ENCODE data around the gene SMIM5. TPM values are rescaled to one million over a fixed set of nuclear protein-coding genes. Genes with fewer than 3 reads are reported as not detected.
A peak's percentile ranks its signal among the peaks of the same experiment; 100 is the strongest.
"Not testable (repeated sequence)": the region's sequence is repeated elsewhere in the genome, so short reads cannot be mapped to it uniquely, and the experiment has no call there.

SMIM5 gene
- total RNA-seq, 2 experiments from 2014 or later, result not detected

DNA sequence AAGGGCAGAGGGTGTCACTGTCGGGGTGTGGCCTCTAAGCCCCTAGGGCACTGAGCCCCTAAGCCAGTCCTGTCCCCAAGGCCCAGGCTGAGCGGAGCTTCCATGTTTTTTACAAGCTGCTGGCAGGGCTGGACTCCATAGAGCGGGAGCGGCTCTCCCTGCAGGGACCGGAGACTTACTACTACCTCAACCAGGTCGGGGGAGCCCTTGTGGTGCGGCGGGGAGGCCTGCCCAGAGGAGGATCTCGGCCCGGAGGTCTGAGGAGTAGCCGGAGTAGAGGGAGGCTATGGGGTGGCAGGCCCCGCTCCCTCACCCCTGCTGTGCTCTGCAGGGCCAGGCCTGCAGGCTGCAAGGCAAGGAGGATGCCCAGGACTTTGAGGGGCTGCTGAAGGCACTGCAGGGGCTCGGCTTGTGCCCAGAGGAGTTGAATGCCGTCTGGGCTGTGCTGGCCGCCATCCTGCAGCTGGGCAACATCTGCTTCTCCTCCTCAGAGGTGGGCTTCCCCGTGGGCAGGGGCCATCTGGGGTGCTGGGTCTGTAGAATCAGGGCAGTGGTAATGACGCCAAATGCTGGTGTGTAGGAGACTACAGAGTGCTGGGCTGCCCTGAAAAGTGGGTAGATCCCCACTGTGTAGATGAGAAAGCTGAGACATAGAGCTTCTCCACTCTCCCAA is 40.8 kb upstream of the SMIM5 start:
- no peaks in the 10 kb centered on the region for H3K9me3 Mint-ChIP-seq
- no peaks in the 10 kb centered on the region for H3K36me3 Mint-ChIP-seq
- ChIA-PET CTCF (interaction anchor here (0.6 to 1.0 kb wide), 2 partner anchors 59 to 155 kb away, joined by 3 read pairs; no protein-coding TSS in a partner anchor), POLR2A (no interaction called here)
- no peak overlapping the region for H3K27ac Mint-ChIP-seq
- H3K27me3 Mint-ChIP-seq, result no peaks in the 10 kb centered on the region
- H3K4me3 Mint-ChIP-seq, result no peak overlapping the region
- H3K4me1 Mint-ChIP-seq (ENCODE audit: low read depth), result no peaks in the 10 kb centered on the region
- DNase-seq, result no peak
- intact Hi-C loops (cut with micrococcal nuclease), result no loop called here

- CTCF ChIA-PET, result interaction anchor here (1.0 kb wide), 1 partner anchor 154 kb away, joined by 3 read pairs; no protein-coding TSS in a partner anchor
- intact Hi-C loops (cut with micrococcal nuclease); H3K9me3 Mint-ChIP-seq; DNase-seq; H3K4me1 Mint-ChIP-seq (ENCODE audit: low read depth); H3K36me3 Mint-ChIP-seq; H3K27me3 Mint-ChIP-seq; H3K27ac Mint-ChIP-seq; H3K4me3 Mint-ChIP-seq; POLR2A ChIA-PET: not testable (repeated sequence)
Observed at GRCh38 chr17:75593430-75593829, 39.8 kb upstream of the SMIM5 start.

GRCh38 chr17:75594499-75595283 is 38.5 kb upstream of the SMIM5 start:
- CTCF ChIA-PET, result no interaction called here
- POLR2A ChIA-PET, result no interaction called here
- DNase-seq, result no peak
- intact Hi-C loops (cut with micrococcal nuclease), result no loop called here
- no peaks in the 10 kb centered on the region for H3K9me3 Mint-ChIP-seq
- no peaks in the 10 kb centered on the region for H3K4me1 Mint-ChIP-seq (ENCODE audit: low read depth)
- no peak overlapping the region for H3K27ac Mint-ChIP-seq
- no peaks in the 10 kb centered on the region for H3K27me3 Mint-ChIP-seq
- no peaks in the 10 kb centered on the region for H3K36me3 Mint-ChIP-seq
- no peak overlapping the region for H3K4me3 Mint-ChIP-seq

DNA sequence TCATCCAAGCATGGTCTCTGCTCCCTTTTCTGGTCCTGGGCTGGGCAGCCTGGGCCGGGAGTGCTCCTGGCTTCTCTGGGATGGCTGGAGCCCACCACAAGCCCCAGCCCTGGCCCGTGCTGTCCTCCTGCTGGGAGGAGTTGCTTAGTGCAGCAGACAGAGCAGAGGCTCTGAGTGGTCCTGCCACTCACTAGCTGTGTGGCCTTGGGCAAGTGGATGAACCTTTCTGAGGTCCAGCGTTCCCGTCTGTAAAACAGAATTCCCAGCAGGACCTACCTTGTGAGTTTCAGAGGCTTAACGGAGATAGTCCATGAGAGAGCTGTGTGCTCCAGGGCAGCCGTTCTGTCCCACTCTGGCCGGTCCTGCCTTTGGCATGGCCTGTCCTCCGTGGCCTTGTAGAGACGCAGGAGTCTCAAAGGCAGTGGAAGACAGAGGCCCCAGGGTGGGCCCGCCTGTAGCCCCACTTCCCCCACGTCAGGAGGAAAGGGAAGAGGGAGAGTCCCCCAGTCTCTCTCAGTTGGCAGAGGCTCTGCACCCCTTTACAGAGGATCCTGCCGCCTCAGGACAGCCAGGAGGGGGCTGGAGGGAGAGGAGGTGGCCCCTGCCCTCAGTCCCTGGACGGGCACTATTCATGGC is 37.8 kb upstream of the SMIM5 start:
- Mint-ChIP-seq H3K27me3 (no peaks in the 10 kb centered on the region), H3K27ac (no peak overlapping the region), H3K9me3 (no peaks in the 10 kb centered on the region), H3K4me1 (ENCODE audit: low read depth) (no peaks in the 10 kb centered on the region), H3K4me3 (no peak overlapping the region), H3K36me3 (no peaks in the 10 kb centered on the region)
- ChIA-PET CTCF (no interaction called here), POLR2A (no interaction called here)
- intact Hi-C loops (cut with micrococcal nuclease), result no loop called here
- DNase-seq, result no peak

DNA sequence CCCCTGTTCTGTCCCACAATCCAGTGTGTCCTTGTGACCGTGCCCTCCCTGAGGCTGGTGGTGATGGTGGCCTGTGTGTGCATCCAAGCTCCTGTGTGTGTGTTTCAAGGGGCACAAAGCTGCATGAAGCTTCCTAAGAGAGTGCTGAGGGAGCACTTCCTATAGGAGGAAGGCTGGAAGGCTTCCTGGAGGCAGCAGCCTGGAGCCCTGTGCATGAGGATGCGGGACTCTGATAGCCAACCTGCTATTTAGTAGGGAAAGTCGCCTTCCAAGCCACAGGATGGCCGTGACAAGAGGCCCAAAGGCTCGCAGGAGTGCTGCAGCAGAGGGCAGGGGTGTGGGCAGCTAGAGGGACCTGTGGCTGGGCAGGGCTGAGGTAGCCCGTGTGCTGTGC is 37.3 kb upstream of the SMIM5 start:
- ChIA-PET CTCF (interaction anchor here (1.8 kb wide), 1 partner anchor 37 kb away, joined by 8 read pairs; the partner anchor contains the start of gene SMIM5), POLR2A (no interaction called here)
- intact Hi-C loops (cut with micrococcal nuclease), result no loop called here
- no peaks in the 10 kb centered on the region for H3K36me3 Mint-ChIP-seq
- no peak for DNase-seq
- H3K9me3 Mint-ChIP-seq, result no peaks in the 10 kb centered on the region
- no peak overlapping the region for H3K27ac Mint-ChIP-seq
- H3K4me3 Mint-ChIP-seq, result no peak overlapping the region
- no peaks in the 10 kb centered on the region for H3K27me3 Mint-ChIP-seq
- no peaks in the 10 kb centered on the region for H3K4me1 Mint-ChIP-seq (ENCODE audit: low read depth)

- no peaks in the 10 kb centered on the region for H3K9me3 Mint-ChIP-seq
Observed at GRCh38 chr17:75596320-75597087, 36.7 kb upstream of the SMIM5 start.

GRCh38 chr17:75601057-75601987 is 31.9 kb upstream of the SMIM5 start:
- Mint-ChIP-seq H3K4me3 (no peak overlapping the region), H3K27ac (no peak overlapping the region), H3K36me3 (no peaks in the 10 kb centered on the region), H3K4me1 (ENCODE audit: low read depth) (no peaks in the 10 kb centered on the region), H3K9me3 (no peaks in the 10 kb centered on the region), H3K27me3 (no peaks in the 10 kb centered on the region)
- CTCF ChIA-PET, result interaction anchor here (0.6 to 2.7 kb wide), 24 partner anchors 10 to 494 kb away, joined by 3 to 21 read pairs (median 5); partner anchors contain the start of genes SMIM5 and TMEM94
- DNase-seq, result peak; percentile 75
- intact Hi-C loops (cut with micrococcal nuclease), result no loop called here
- POLR2A ChIA-PET, result no interaction called here

More at GRCh38 chr17:75596320-75597087, 36.7 kb upstream of the SMIM5 start:
- Mint-ChIP-seq H3K36me3 (no peaks in the 10 kb centered on the region), H3K4me3 (no peak overlapping the region), H3K27ac (no peak overlapping the region), H3K27me3 (no peaks in the 10 kb centered on the region), H3K4me1 (ENCODE audit: low read depth) (no peaks in the 10 kb centered on the region)
- no peak for DNase-seq
- CTCF ChIA-PET, result interaction anchor here (1.2 to 1.8 kb wide), 2 partner anchors 37 to 151 kb away, joined by 5 to 8 read pairs; partner anchors contain the start of gene SMIM5
- POLR2A ChIA-PET, result no interaction called here
- intact Hi-C loops (cut with micrococcal nuclease), result no loop called here

DNA sequence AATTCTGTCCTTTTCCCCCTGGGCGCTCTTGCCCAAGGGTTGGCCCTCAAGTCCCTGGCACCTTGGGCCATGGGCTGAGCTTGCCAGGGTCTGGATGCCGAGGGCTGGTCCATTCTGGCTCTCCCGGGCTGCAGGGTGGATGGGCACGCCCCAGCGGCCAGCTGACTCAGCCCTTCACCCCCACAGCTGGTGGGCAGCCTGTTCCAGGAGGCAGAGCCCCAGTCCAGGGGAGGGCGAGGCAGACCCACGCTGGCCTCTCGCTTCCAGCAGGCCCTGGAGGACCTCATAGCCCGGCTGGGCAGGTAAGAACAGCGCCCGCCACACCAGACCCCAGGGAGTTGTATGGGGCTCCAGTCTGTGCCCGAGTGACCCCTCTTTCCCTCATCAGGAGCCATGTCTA is 30.6 kb upstream of the SMIM5 start:
- ChIA-PET CTCF (interaction anchor here (1.7 to 2.7 kb wide), 3 partner anchors 9 to 30 kb away, joined by 6 to 20 read pairs (median 13); partner anchors contain the start of gene SMIM5), POLR2A (no interaction called here)
- no peaks in the 10 kb centered on the region for H3K27me3 Mint-ChIP-seq
- intact Hi-C loops (cut with micrococcal nuclease), result no loop called here
- DNase-seq, result no peak
- peaks cover 5% of the 10 kb centered on the region for H3K4me1 Mint-ChIP-seq (ENCODE audit: low read depth)
- no peaks in the 10 kb centered on the region for H3K9me3 Mint-ChIP-seq
- H3K4me3 Mint-ChIP-seq, result no peak overlapping the region
- H3K36me3 Mint-ChIP-seq, result no peaks in the 10 kb centered on the region
- H3K27ac Mint-ChIP-seq, result no peak overlapping the region

- no peak overlapping the region for H3K4me3 Mint-ChIP-seq
- POLR2A ChIA-PET, result no interaction called here
- no peaks in the 10 kb centered on the region for H3K9me3 Mint-ChIP-seq
- CTCF ChIA-PET, result interaction anchor here (1.7 to 2.7 kb wide), 2 partner anchors 13 to 30 kb away, joined by 6 to 20 read pairs; partner anchors contain the start of gene SMIM5
- no peak overlapping the region for H3K27ac Mint-ChIP-seq
- no peaks in the 10 kb centered on the region for H3K36me3 Mint-ChIP-seq
- H3K27me3 Mint-ChIP-seq, result no peaks in the 10 kb centered on the region
- no peak for DNase-seq
- intact Hi-C loops (cut with micrococcal nuclease), result no loop called here
- peaks cover 5% of the 10 kb centered on the region for H3K4me1 Mint-ChIP-seq (ENCODE audit: low read depth)
Observed at GRCh38 chr17:75603123-75603522, 30.1 kb upstream of the SMIM5 start.

DNA sequence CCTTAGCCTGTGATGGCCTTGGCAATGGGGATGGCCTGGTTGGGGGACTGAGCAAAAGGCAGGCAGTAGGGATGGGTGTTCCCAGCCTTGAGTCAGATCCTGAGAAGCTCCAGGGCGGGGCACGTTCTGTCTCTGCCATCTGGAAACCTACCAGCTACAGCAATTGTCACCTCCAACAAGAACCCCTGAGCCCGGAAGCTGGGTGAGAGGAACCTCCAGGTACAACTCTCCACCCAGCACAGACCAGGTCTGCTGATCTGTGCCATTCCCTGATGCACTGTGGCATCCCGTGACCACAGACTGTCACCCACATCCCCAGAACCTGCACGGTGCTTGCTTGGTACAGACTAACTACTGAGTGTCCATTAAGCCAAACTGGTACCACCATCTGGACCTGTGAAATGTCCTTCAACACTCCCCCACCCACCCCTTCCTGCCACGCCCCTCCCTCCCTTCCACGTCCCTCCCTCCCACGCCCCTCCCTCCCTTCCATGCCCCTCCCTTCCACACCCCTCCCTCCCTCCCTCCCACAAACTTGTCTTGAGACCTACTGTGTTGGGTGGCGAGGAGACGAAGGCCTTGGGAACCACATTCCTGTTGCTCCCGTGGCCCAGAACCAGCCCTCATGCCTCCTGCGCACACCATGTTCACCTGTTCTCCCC is 29.1 kb upstream of the SMIM5 start:
- H3K4me1 Mint-ChIP-seq (ENCODE audit: low read depth), result peaks cover 5% of the 10 kb centered on the region
- ChIA-PET CTCF (interaction anchor here (1.4 to 1.7 kb wide), 3 partner anchors 14 to 150 kb away, joined by 3 to 6 read pairs (median 5); partner anchors contain the start of gene SMIM5), POLR2A (no interaction called here)
- H3K36me3 Mint-ChIP-seq, result no peaks in the 10 kb centered on the region
- H3K9me3 Mint-ChIP-seq, result no peaks in the 10 kb centered on the region
- H3K4me3 Mint-ChIP-seq, result no peak overlapping the region
- no peak overlapping the region for H3K27ac Mint-ChIP-seq
- intact Hi-C loops (cut with micrococcal nuclease), result no loop called here
- no peak for DNase-seq
- H3K27me3 Mint-ChIP-seq, result no peaks in the 10 kb centered on the region

GRCh38 chr17:75605790-75606189 is 27.4 kb upstream of the SMIM5 start:
- no peak for DNase-seq
- H3K4me3 Mint-ChIP-seq, result no peak overlapping the region
- no peaks in the 10 kb centered on the region for H3K27me3 Mint-ChIP-seq
- no peaks in the 10 kb centered on the region for H3K36me3 Mint-ChIP-seq
- intact Hi-C loops (cut with micrococcal nuclease), result no loop called here
- H3K27ac Mint-ChIP-seq, result no peak overlapping the region
- no peaks in the 10 kb centered on the region for H3K9me3 Mint-ChIP-seq
- ChIA-PET POLR2A (no interaction called here), CTCF (no interaction called here)
- H3K4me1 Mint-ChIP-seq (ENCODE audit: low read depth), result peaks cover 5% of the 10 kb centered on the region
